HepG2 (cell line): Measurements from ENCODE around the gene DNAJB11. TPM values are rescaled to one million over a fixed set of nuclear protein-coding genes. Genes with fewer than 3 reads are reported as not detected.
A peak's percentile ranks its signal among the peaks of the same experiment; 100 is the strongest.

Source experiments
- ARNTL ChIP-seq: sonication (generic); formaldehyde crosslinking; IDR thresholded peaks from 2 replicates; pipeline ENCODE4 v1.4.0; 2020; ENCODE audit warnings: mild to moderate bottlenecking, missing genetic modification reagents
- CAMTA2 ChIP-seq: sonication (generic); formaldehyde crosslinking; IDR thresholded peaks from 2 replicates; pipeline ENCODE4 v1.4.0; 2020; ENCODE audit warnings: mild to moderate bottlenecking, missing genetic modification reagents, borderline replicate concordance
- CCAR2 ChIP-seq: fragments of 200-400 bp; formaldehyde crosslinking; optimal IDR thresholded peaks from 2 replicates; pipeline ENCODE3; 2018; ENCODE audit warnings: low read depth, mild to moderate bottlenecking, low read length, moderate library complexity
- CHCHD3 ChIP-seq: sonication (generic); formaldehyde crosslinking; IDR thresholded peaks from 2 replicates; pipeline ENCODE4 v1.8.0; 2022; ENCODE audit warnings: mild to moderate bottlenecking, missing genetic modification reagents, moderate library complexity
- EP300 ChIP-seq, 3 experiments: sonication (generic) in 1 of 3; formaldehyde crosslinking in 1 of 3; IDR thresholded peaks; 2 replicates each; pipeline versions ENCODE4 v1.5.1 to v1.6.1; 2011 to 2020; ENCODE audit warnings: low read depth in 2 of 3, low read length in 2 of 3, borderline replicate concordance in 1 of 3, improper control_type of control experiment in 1 of 3, mild to moderate bottlenecking in 1 of 3, missing genetic modification reagents in 1 of 3, moderate library complexity in 1 of 3
- HNRNPH1 ChIP-seq: fragments of 200-400 bp; formaldehyde crosslinking; optimal IDR thresholded peaks from 2 replicates; pipeline ENCODE3; 2017; ENCODE audit warnings: mild to moderate bottlenecking, low read depth, low read length
- IKZF5 ChIP-seq: IDR thresholded peaks from 2 replicates; pipeline ENCODE4 v1.6.1; 2018; ENCODE audit warnings: missing genetic modification reagents, mild to moderate bottlenecking, missing compliant biosample characterization
- MYC ChIP-seq: sonication (generic); formaldehyde crosslinking; IDR thresholded peaks from 2 replicates; pipeline ENCODE4 v1.9.0; 2021; ENCODE audit warnings: missing genetic modification reagents, borderline replicate concordance
- POLR2G ChIP-seq: fragments of 200-400 bp; formaldehyde crosslinking; IDR thresholded peaks from 2 replicates; pipeline ENCODE4 v1.6.1; 2018; ENCODE audit warnings: mild to moderate bottlenecking, low read depth, low read length, moderate library complexity
- PRMT3 ChIP-seq: sonication (generic); formaldehyde crosslinking; IDR thresholded peaks from 2 replicates; pipeline ENCODE4 v1.8.1; 2022; ENCODE audit warnings: low read depth, mild to moderate bottlenecking, moderate library complexity, missing genetic modification reagents, borderline replicate concordance
- SIN3B ChIP-seq: fragments of 150-350 bp; IDR thresholded peaks from 2 replicates; pipeline ENCODE4 v1.6.1; 2014; ENCODE audit warnings: low read length
- SP4 ChIP-seq: sonication (generic); formaldehyde crosslinking; IDR thresholded peaks from 2 replicates; pipeline ENCODE4 v1.8.1; 2023; ENCODE audit warnings: mild to moderate bottlenecking, missing genetic modification reagents
- SYNCRIP ChIP-seq: fragments of 200-400 bp; formaldehyde crosslinking; IDR thresholded peaks from 2 replicates; pipeline ENCODE4 v1.6.1; 2018; ENCODE audit warnings: mild to moderate bottlenecking, low read depth, low read length; ENCODE audit not compliant: insufficient read depth
- ZBTB38 ChIP-seq: sonication (generic); formaldehyde crosslinking; IDR thresholded peaks from 2 replicates; pipeline ENCODE4 v1.5.1; 2020; ENCODE audit warnings: mild to moderate bottlenecking, missing genetic modification reagents
- ZBTB8A ChIP-seq: sonication (generic); formaldehyde crosslinking; IDR thresholded peaks from 2 replicates; pipeline ENCODE4 v1.4.0; 2020; ENCODE audit warnings: mild to moderate bottlenecking, low read depth, missing genetic modification reagents, borderline replicate concordance
- ZC3H4 ChIP-seq: sonication (generic); formaldehyde crosslinking; IDR thresholded peaks from 2 replicates; pipeline ENCODE4 v1.4.0; 2020; ENCODE audit warnings: missing genetic modification reagents, borderline replicate concordance
- ZNF3 ChIP-seq: IDR thresholded peaks from 2 replicates; pipeline ENCODE4 v1.7.0; 2017; ENCODE audit warnings: inconsistent platforms
- ZNF317 ChIP-seq: sonication (generic); formaldehyde crosslinking; IDR thresholded peaks from 2 replicates; pipeline ENCODE4 v1.5.0; 2020; ENCODE audit warnings: mild to moderate bottlenecking, missing genetic modification reagents
- ZNF530 ChIP-seq: sonication (generic); formaldehyde crosslinking; IDR thresholded peaks from 2 replicates; pipeline ENCODE4 v1.5.0; 2020; ENCODE audit warnings: low read depth, mild to moderate bottlenecking, missing genetic modification reagents
- ZNF564 ChIP-seq: sonication (generic); formaldehyde crosslinking; IDR thresholded peaks from 2 replicates; pipeline ENCODE4 v1.8.1; 2023; ENCODE audit warnings: mild to moderate bottlenecking, missing genetic modification reagents
- ZNF619 ChIP-seq: sonication (generic); formaldehyde crosslinking; IDR thresholded peaks from 2 replicates; pipeline ENCODE4 v1.4.0; 2020; ENCODE audit warnings: mild to moderate bottlenecking, missing genetic modification reagents
- ZNF646 ChIP-seq: sonication (generic); formaldehyde crosslinking; IDR thresholded peaks from 2 replicates; pipeline ENCODE4 v1.9.0; 2021; ENCODE audit warnings: mild to moderate bottlenecking, missing genetic modification reagents
- ZNF777 ChIP-seq: sonication (generic); formaldehyde crosslinking; IDR thresholded peaks from 2 replicates; pipeline ENCODE4 v1.4.0; 2020; ENCODE audit warnings: missing genetic modification reagents
- polyA plus RNA-seq, 8 experiments: library from polyadenylated mRNA; depleted of rRNA in 3 of 8; stranded (reverse) in 7 of 8; unstranded in 1 of 8; fragments of >200 nt; fragmentation: Illumina TruSeq in 4 of 8; extraction: Trizol in 4 of 8; gene quantifications; 2 replicates each; pipeline versions ENCODE4 v1.2.1 to v1.2.3, GENCODE V29; 2011 to 2016; ENCODE audit warnings: low read depth in 4 of 8, missing spikeins in 1 of 8, mixed read lengths in 1 of 8; ENCODE audit not compliant: insufficient read depth in 1 of 8
- total RNA-seq, 5 experiments: library from RNA; depleted of rRNA; stranded (reverse); fragments of >200 nt; fragmentation: Illumina TruSeq; extraction: Trizol; gene quantifications; 2 replicates each; pipeline ENCODE4 v1.2.3, GENCODE V29; 2016; ENCODE audit warnings: low read depth in 1 of 5

The DNAJB11 gene
- total and polyA plus RNA-seq, 2 of the 13 experiments (the other 11 are each of a cell fraction or from before 2014, with no cell fraction given) = 41.0 to 132 TPM

- TF ChIP-seq SIN3B (no peak), POLR2G (peak; percentile 63; the same call in 1 of the 2 replicates), ZBTB38 (no peak), ZNF777 (no peak), ZNF317 (0 out of 2 replicates have a peak, but pooled peaks have one; percentile 16), SYNCRIP (no peak), IKZF5 (CRISPR knock-in tag) (no peak), ZNF646 (peak; percentile 73; the same call in 1 of the 2 replicates), SP4 (no peak), CCAR2 (peak; percentile 21), ARNTL (CRISPR knock-in tag) (0 out of 2 replicates have a peak, but pooled peaks have one; percentile 64), EP300 (IDR thresholded peaks at IDR 0.05; ENCODE audit: low read depth in 2 of 2, low read length in 2 of 2) (no peak), EP300 (CRISPR knock-in tag; IDR thresholded peaks at IDR 0.05; ENCODE audit: borderline replicate concordance) (no peak), CAMTA2 (CRISPR knock-in tag) (no peak), ZNF530 (CRISPR knock-in tag) (no peak), ZC3H4 (CRISPR knock-in tag) (peak; percentile 72; the same call in 1 of the 2 replicates), ZNF3 (0 out of 2 replicates have a peak, but pooled peaks have one; percentile 9), ZNF564 (CRISPR knock-in tag) (no peak), HNRNPH1 (no peak), MYC (CRISPR knock-in tag) (0 out of 2 replicates have a peak, but pooled peaks have one; percentile 5), CHCHD3 (CRISPR knock-in tag) (no peak), PRMT3 (CRISPR knock-in tag) (peak; percentile 34; the same call in 1 of the 2 replicates), ZNF619 (CRISPR knock-in tag) (no peak), ZBTB8A (CRISPR knock-in tag) (no peak)
Observed at GRCh38 chr3:186598794-186599141, 28.2 kb downstream of the DNAJB11 start (continued).
